H9 (cell line): ENCODE results near the gene MED13L. TPM values are rescaled to one million over a fixed set of nuclear protein-coding genes. Genes with fewer than 3 reads are reported as not detected.
A peak's percentile ranks its signal among the peaks of the same experiment; 100 is the strongest.

Experiments used
- DNase-seq: peaks from one replicate; pipeline ENCODE4 v3.0.0-alpha.2; 2017
- H2AFZ ChIP-seq: one replicate; pipeline ENCODE4 v1.6.1; 2013; ENCODE audit warnings: mild to moderate bottlenecking, low read length, control low read depth, moderate library complexity
- H2AK5ac ChIP-seq: 2 replicates; pipeline ENCODE4 v1.6.1; 2013; ENCODE audit warnings: low read length, control low read depth, mixed read lengths; ENCODE audit not compliant: insufficient read length
- H2BK120ac ChIP-seq: one replicate; pipeline ENCODE4 v1.6.1; 2013; ENCODE audit warnings: low read depth, mild to moderate bottlenecking, low read length, control low read depth, inconsistent platforms; ENCODE audit not compliant: poor library complexity, severe bottlenecking
- H2BK12ac ChIP-seq: 2 replicates; pipeline ENCODE4 v1.6.1; 2013; ENCODE audit warnings: low read length, control low read depth, mixed read lengths, low read depth; ENCODE audit not compliant: insufficient read length
- H2BK15ac ChIP-seq: 2 replicates; pipeline ENCODE4 v1.6.1; 2013; ENCODE audit warnings: low read depth, low read length, control low read depth
- H2BK20ac ChIP-seq: one replicate; pipeline ENCODE4 v1.6.1; 2013; ENCODE audit warnings: low read depth, mild to moderate bottlenecking, low read length, control low read depth, inconsistent platforms; ENCODE audit not compliant: poor library complexity, severe bottlenecking
- H2BK5ac ChIP-seq: 2 replicates; pipeline ENCODE4 v1.6.1; 2013; ENCODE audit warnings: low read length, control low read depth, mixed read lengths; ENCODE audit not compliant: insufficient read length
- H3K14ac ChIP-seq: 2 replicates; pipeline ENCODE4 v1.6.1; 2013; ENCODE audit warnings: low read length, control low read depth; ENCODE audit not compliant: insufficient read depth
- H3K18ac ChIP-seq: 2 replicates; pipeline ENCODE4 v1.6.1; 2013; ENCODE audit warnings: low read depth, mild to moderate bottlenecking, mixed read lengths, low read length, control low read depth; ENCODE audit not compliant: insufficient read length
- H3K23ac ChIP-seq: 2 replicates; pipeline ENCODE4 v1.6.1; 2013; ENCODE audit warnings: low read length, control low read depth, mixed read lengths, low read depth; ENCODE audit not compliant: insufficient read length
- H3K23me2 ChIP-seq: 2 replicates; pipeline ENCODE4 v1.6.1; 2013; ENCODE audit warnings: low read depth, mild to moderate bottlenecking, mixed read lengths, low read length, control low read depth; ENCODE audit not compliant: insufficient read length, poor library complexity, severe bottlenecking
- H3K27ac ChIP-seq: 2 replicates; pipeline ENCODE4 v1.5.1; 2013; ENCODE audit warnings: low read length, control low read depth, mixed read lengths, low read depth; ENCODE audit not compliant: insufficient read length
- H3K27me3 ChIP-seq: 2 replicates; pipeline ENCODE4 v1.6.1; 2013; ENCODE audit warnings: low read length, control low read depth, inconsistent platforms; ENCODE audit not compliant: insufficient read depth
- H3K4ac ChIP-seq: 2 replicates; pipeline ENCODE4 v1.6.1; 2013; ENCODE audit warnings: low read depth, mild to moderate bottlenecking, control low read depth, inconsistent platforms, low read length, moderate library complexity
- H3K4me1 ChIP-seq: 2 replicates; pipeline ENCODE4 v1.6.1; 2013; ENCODE audit warnings: low read length, control low read depth, inconsistent platforms; ENCODE audit not compliant: insufficient read depth
- H3K4me2 ChIP-seq: 2 replicates; pipeline ENCODE4 v1.6.1; 2013; ENCODE audit warnings: low read length, control low read depth, mixed read lengths; ENCODE audit not compliant: insufficient read length, insufficient read depth
- H3K56ac ChIP-seq: 2 replicates; pipeline ENCODE4 v1.6.1; 2013; ENCODE audit warnings: low read depth, mild to moderate bottlenecking, mixed read lengths, low read length, control low read depth; ENCODE audit not compliant: insufficient read length
- H3K79me1 ChIP-seq: 2 replicates; pipeline ENCODE4 v1.6.1; 2013; ENCODE audit warnings: low read depth, mild to moderate bottlenecking, moderate library complexity, low read length, control low read depth, inconsistent platforms; ENCODE audit not compliant: insufficient read depth, poor library complexity, severe bottlenecking
- H3K79me2 ChIP-seq: 2 replicates; pipeline ENCODE4 v1.6.1; 2013; ENCODE audit warnings: low read length, control low read depth, inconsistent platforms; ENCODE audit not compliant: insufficient read depth
- H3K9ac ChIP-seq: 2 replicates; pipeline ENCODE4 v1.6.1; 2013; ENCODE audit warnings: low read length, control low read depth, mixed read lengths; ENCODE audit not compliant: insufficient read length; ENCODE audit errors: extremely low read depth
- H3K9me3 ChIP-seq: one replicate; pipeline ENCODE4 v1.6.1; 2013; ENCODE audit warnings: low read depth, low read length, inconsistent platforms; ENCODE audit not compliant: control insufficient read depth
- H3T11ph ChIP-seq: one replicate; pipeline ENCODE4 v1.6.1; 2013; ENCODE audit warnings: mild to moderate bottlenecking, low read length, control low read depth, inconsistent platforms
- H4K20me1 ChIP-seq: one replicate; pipeline ENCODE4 v1.6.1; 2013; ENCODE audit not compliant: control insufficient read depth, insufficient read length, insufficient read depth
- H4K5ac ChIP-seq: 2 replicates; pipeline ENCODE4 v1.6.1; 2013; ENCODE audit warnings: low read depth, mild to moderate bottlenecking, mixed read lengths, low read length, control low read depth; ENCODE audit not compliant: insufficient read length
- H4K8ac ChIP-seq: replicated peaks from 2 replicates; pipeline ENCODE4 v1.6.1; 2013; ENCODE audit warnings: low read length, control low read depth, mixed read lengths, low read depth; ENCODE audit not compliant: insufficient read length
- H4K91ac ChIP-seq: 2 replicates; pipeline ENCODE4 v1.6.1; 2013; ENCODE audit warnings: low read depth, mild to moderate bottlenecking, moderate library complexity, mixed read lengths, low read length, control low read depth; ENCODE audit not compliant: insufficient read length
- H3K27ac Mint-ChIP-seq, 3 experiments: 2 replicates in 2 of 3; 3 replicates in 1 of 3; pipeline ENCODE4 v1.8.0; 2020 to 2021; ENCODE audit warnings: mixed read lengths in 3 of 3, mild to moderate bottlenecking in 1 of 3, moderate library complexity in 1 of 3
- H3K27me3 Mint-ChIP-seq: 2 replicates; pipeline ENCODE4 v1.8.0; 2021; ENCODE audit warnings: low read depth, mild to moderate bottlenecking, moderate library complexity, mixed read lengths
- H3K36me3 Mint-ChIP-seq, 3 experiments: 2 replicates in 2 of 3; 3 replicates in 1 of 3; pipeline ENCODE4 v1.8.0; 2020 to 2021; ENCODE audit warnings: low read depth in 3 of 3, mixed read lengths in 3 of 3; ENCODE audit not compliant: insufficient read depth in 1 of 3
- H3K4me1 Mint-ChIP-seq, 2 experiments: 2 replicates each; pipeline ENCODE4 v1.8.0; 2020; ENCODE audit warnings: mixed read lengths in 2 of 2
- H3K4me3 Mint-ChIP-seq, 2 experiments: 2 replicates in 1 of 2; 3 replicates in 1 of 2; pipeline ENCODE4 v1.8.0; 2020 to 2021; ENCODE audit warnings: mild to moderate bottlenecking in 2 of 2, mixed read lengths in 2 of 2, moderate library complexity in 1 of 2
- H3K9me3 Mint-ChIP-seq, 2 experiments: 2 replicates in 1 of 2; 3 replicates in 1 of 2; pipeline ENCODE4 v1.8.0; 2020; ENCODE audit warnings: mild to moderate bottlenecking in 2 of 2, mixed read lengths in 2 of 2, moderate library complexity in 1 of 2
- CTCF ChIP-seq: fragments of 200-600 bp; sonication (generic); conservative IDR thresholded peaks from 3 replicates; pipeline ENCODE4 v1.8.0; 2021; ENCODE audit warnings: antibody characterized with exemption, mild to moderate bottlenecking
- WGBS: extraction: QIAGEN DNeasy Blood & Tissue Kit; methylation state at CpG from one replicate; pipeline ENCODE4 v1.1.7; 2013; ENCODE audit warnings: missing lambda C conversion rate, low lambda C conversion rate, mixed read lengths; ENCODE audit not compliant: insufficient read length; ENCODE audit errors: extremely low coverage; 5-methylcytosine and 5-hydroxymethylcytosine counted together
- total RNA-seq: library from RNA; stranded (reverse); gene quantifications from 2 replicates; pipeline ENCODE4 v1.2.1, GENCODE V29; 2021

The MED13L gene
- total RNA-seq, 1 experiment from 2014 or later = 52.4 TPM

GRCh38 chr12:116257215-116257614 lies 20.3 kb downstream of the MED13L start:
- no peak for DNase-seq

More at GRCh38 chr12:116257215-116257614, 20.3 kb downstream of the MED13L start:
- TF ChIP-seq CTCF = no peak
- Histone ChIP-seq H3K79me2 (peaks cover 23% of the 10 kb centered on the region; the same call in 1 of the 2 replicates), H2BK20ac (no peak overlapping the region), H2BK15ac (no peak overlapping the region), H3K4me2 (no peak overlapping the region), H3K27me3 (no peaks in the 10 kb centered on the region), H3K9ac (no peak overlapping the region), H3K18ac (no peak overlapping the region), H3K79me1 (peaks cover 11% of the 10 kb centered on the region), H4K20me1 (no peaks in the 10 kb centered on the region), H2BK5ac (no peak overlapping the region), H3K9me3 (no peaks in the 10 kb centered on the region), H3K27ac (no peak overlapping the region), H4K8ac (no peak overlapping the region), H3K4me1 (no peaks in the 10 kb centered on the region; the same call in 1 of the 2 replicates), H4K5ac (no peak overlapping the region), H2BK12ac (no peak overlapping the region), H3T11ph (no peak overlapping the region), H2BK120ac (no peak overlapping the region), H3K4ac (no peak overlapping the region), H3K14ac (no peak overlapping the region), H3K23me2 (no peaks in the 10 kb centered on the region), H3K56ac (no peak overlapping the region), H2AK5ac (no peak overlapping the region), H3K23ac (no peak overlapping the region), H2AFZ (no peak overlapping the region), H4K91ac (no peak overlapping the region)
- Mint-ChIP-seq H3K36me3 (peaks cover 0 to 14% (median 10%) of the 10 kb centered on the region in 3 experiments; a peak in 6 of 7 replicates), H3K27me3 (no peaks in the 10 kb centered on the region), H3K4me3 (no peak overlapping the region), H3K4me1 (peaks cover 23 to 24% of the 10 kb centered on the region in 2 experiments), H3K9me3 (peaks cover 4 to 10% of the 10 kb centered on the region in 2 experiments), H3K27ac (peak overlapping the region in 1 of 3 experiments; percentile 7; a peak in 4 of 7 replicates)
- WGBS = no CpG with 5 or more reads among the region's 3 CpGs
